K562 (cell line): ENCODE results near the gene GRAMD4. TPM values are rescaled to one million over a fixed set of nuclear protein-coding genes. Genes with fewer than 3 reads are reported as not detected.

Experiments used
- ATAC-seq: fragments of 200-7000 bp; cut with Tn5 transposase; 3 replicates; pipeline ENCODE4 v1.9.1; 2020; ENCODE audit warnings: moderate library complexity
- BruUV-seq: library from RNA; stranded (reverse); fragments of 400-500 nt; replicated peaks from 2 replicates; lab custom pipeline; 2021; lab: Mats Ljungman, UMichigan
- CTCF ChIA-PET: fragments of 300-600 bp; formaldehyde crosslinking; extraction: SDS; loops from one replicate; lab custom pipeline; 2021; ENCODE audit warnings: low intra/inter-chr PET ratio; lab: Yijun Ruan, JAX
- POLR2A ChIA-PET: fragments of 300-600, 350-650 bp; sonication (Branson Sonifier 250); formaldehyde crosslinking; extraction: SDS; loops from one replicate; lab custom pipeline; 2021; ENCODE audit warnings: antibody characterized with exemption, inconsistent platforms; lab: Yijun Ruan, JAX
- DNase-seq, 4 experiments: peaks; one replicate each; pipeline versions ENCODE4 v3.0.0 to v3.0.0-alpha.2; 2011 to 2018; ENCODE audit warnings: low spot score in 3 of 4, mixed read lengths in 3 of 4; ENCODE audit errors: extremely low read depth in 1 of 4
- FAIRE-seq: peaks from 2 replicates; lab custom pipeline; 2011; peaks lifted over from hg19 to GRCh38; lab: Jason Lieb, UNC
- H2AFZ ChIP-seq: 2 replicates; pipeline ENCODE4 v1.6.0; 2011; ENCODE audit warnings: low read depth, low read length, control low read depth, inconsistent platforms
- H3K27ac ChIP-seq: fragments of 200-600 bp; 3 replicates; pipeline ENCODE4 v1.8.0; 2011; ENCODE audit warnings: low read depth, mild to moderate bottlenecking, control low read depth, inconsistent platforms, low read length, moderate library complexity, mixed read lengths; ENCODE audit errors: extremely low read depth
- H3K27me3 ChIP-seq, 2 experiments: fragments of 300-600 bp in 1 of 2; 2 replicates in 1 of 2; 3 replicates in 1 of 2; pipeline versions ENCODE4 v1.6.0 to v1.8.0; 2011; ENCODE audit warnings: inconsistent platforms in 2 of 2, low read length in 2 of 2, mild to moderate bottlenecking in 1 of 2, mixed read lengths in 1 of 2, moderate library complexity in 1 of 2; ENCODE audit not compliant: control insufficient read depth in 2 of 2, insufficient read depth in 2 of 2
- H3K36me3 ChIP-seq: fragments of 300-600 bp; 3 replicates; pipeline ENCODE4 v1.8.0; 2011; ENCODE audit warnings: mild to moderate bottlenecking, low read length, inconsistent platforms; ENCODE audit not compliant: control insufficient read depth, insufficient read depth
- H3K4me1 ChIP-seq, 2 experiments: fragments of 200-600 bp in 1 of 2; replicated peaks in 1 of 2; 2 replicates in 1 of 2; 3 replicates in 1 of 2; pipeline versions ENCODE4 v1.5.1 to v1.8.0; 2011; ENCODE audit warnings: inconsistent platforms in 2 of 2, low read length in 2 of 2, mild to moderate bottlenecking in 1 of 2, mixed read lengths in 1 of 2, moderate library complexity in 1 of 2; ENCODE audit not compliant: control insufficient read depth in 2 of 2, insufficient read depth in 2 of 2
- H3K4me2 ChIP-seq: 2 replicates; pipeline ENCODE4 v1.6.1; 2011; ENCODE audit warnings: low read length, control low read depth, inconsistent platforms, mixed read lengths; ENCODE audit not compliant: insufficient read depth
- H3K4me3 ChIP-seq: fragments of 200-600 bp; sonication (generic), shearing (Covaris generic); 2 replicates; pipeline ENCODE4 v1.5.1; 2016; ENCODE audit warnings: control low read depth, inconsistent platforms
- H3K79me2 ChIP-seq: fragments of 200-600 bp; 3 replicates; pipeline ENCODE4 v1.8.0; 2011; ENCODE audit warnings: low read length, inconsistent platforms; ENCODE audit not compliant: control insufficient read depth, insufficient read depth
- H3K9ac ChIP-seq, 2 experiments: 2 replicates each; pipeline versions ENCODE4 v1.6.0 to v1.6.1; 2011; ENCODE audit warnings: low read depth in 2 of 2, low read length in 2 of 2, control low read depth in 1 of 2, inconsistent platforms in 1 of 2, mild to moderate bottlenecking in 1 of 2, mixed read lengths in 1 of 2; ENCODE audit not compliant: insufficient read depth in 1 of 2
- H3K9me1 ChIP-seq: one replicate; pipeline ENCODE4 v1.6.0; 2011; ENCODE audit warnings: inconsistent platforms, mild to moderate bottlenecking, low read length, moderate library complexity; ENCODE audit not compliant: control insufficient read depth, insufficient read depth
- H3K9me3 ChIP-seq: replicated peaks from 2 replicates; pipeline ENCODE4 v1.5.1; 2011; ENCODE audit warnings: low read depth, low read length, inconsistent platforms; ENCODE audit not compliant: control insufficient read depth, insufficient read depth
- H4K20me1 ChIP-seq: replicated peaks from 2 replicates; pipeline ENCODE4 v1.6.1; 2011; ENCODE audit warnings: low read length, inconsistent platforms, mixed read lengths; ENCODE audit not compliant: control insufficient read depth, insufficient read depth
- CBX3 ChIP-seq, 2 experiments: IDR thresholded peaks; 1 replicate in 1 of 2; 2 replicates in 1 of 2; pipeline ENCODE4 v1.6.1; 2012; ENCODE audit warnings: inconsistent platforms in 2 of 2, low read length in 2 of 2, borderline replicate concordance in 1 of 2, control low read depth in 1 of 2
- CSDE1 ChIP-seq, 2 experiments: fragments of 450-650 bp; IDR thresholded peaks; 2 replicates each; pipeline ENCODE4 v1.6.1; 2016; ENCODE audit warnings: mild to moderate bottlenecking in 1 of 2
- GTF2E2 ChIP-seq: fragments of 200-800 bp; sonication (Bioruptor generic); IDR thresholded peaks from 2 replicates; pipeline ENCODE4 v1.6.1; 2016; ENCODE audit warnings: missing genetic modification characterization, missing compliant biosample characterization
- KHSRP ChIP-seq: fragments of 450-650 bp; IDR thresholded peaks from 2 replicates; pipeline ENCODE4 v1.6.1; 2017
- NCOA6 ChIP-seq: fragments of 450-650 bp; IDR thresholded peaks from 2 replicates; pipeline ENCODE4 v1.6.1; 2017; ENCODE audit warnings: mild to moderate bottlenecking
- NRF1 ChIP-seq, 2 experiments: fragments of 450-650 bp; IDR thresholded peaks in 1 of 2; conservative IDR thresholded peaks in 1 of 2; 2 replicates each; pipeline ENCODE4 v1.6.1; 2014; ENCODE audit warnings: mild to moderate bottlenecking in 2 of 2
- RREB1 ChIP-seq: fragments of 250-450 bp; sonication (Bioruptor Pico); IDR thresholded peaks from 2 replicates; pipeline ENCODE4 v1.4.0; 2020
- TFAP4 ChIP-seq: sonication (generic); formaldehyde crosslinking; IDR thresholded peaks from 2 replicates; pipeline ENCODE4 v1.8.0; 2022; ENCODE audit warnings: missing genetic modification reagents, mild to moderate bottlenecking, moderate library complexity, borderline replicate concordance
- WHSC1 ChIP-seq: IDR thresholded peaks from one replicate; pipeline ENCODE4 v1.6.1; 2012; ENCODE audit warnings: low read length, control low read depth, inconsistent platforms
- ZNF436 ChIP-seq: fragments of 250-450, 450-650 bp; sonication (Bioruptor Pico); formaldehyde crosslinking; IDR thresholded peaks from 2 replicates; pipeline ENCODE4 v1.7.0; 2020; ENCODE audit warnings: mild to moderate bottlenecking
- WGBS: fragments of 100-300 bp; shearing (Covaris generic); methylation state at CpG from one replicate; pipeline ENCODE4 v1.1.6; 2016; ENCODE audit warnings: low coverage, mixed read lengths; ENCODE audit not compliant: insufficient coverage; ENCODE audit errors: missing lambda C conversion rate; 5-methylcytosine and 5-hydroxymethylcytosine counted together
- in situ Hi-C: fragments of 300-500 bp; cut with MboI; formaldehyde crosslinking; loops from 4 replicates; pipeline ENCODE4 v1.15.0; 2018; ENCODE audit warnings: inconsistent platforms, mixed read lengths
- intact Hi-C: fragments of 100-400 bp; cut with micrococcal nuclease; formaldehyde crosslinking; loops from 2 replicates; pipeline ENCODE4 v1.14.2; 2022
- polyA plus RNA-seq, 8 experiments: library from polyadenylated mRNA; depleted of rRNA in 4 of 8; stranded (reverse) in 5 of 8; unstranded in 3 of 8; fragments of >200 nt; fragmentation: Nextera tagmentation in 2 of 8; fragmentation: Illumina TruSeq in 1 of 8; extraction: Ambion mirVana in 2 of 8; extraction: Trizol in 1 of 8; gene quantifications; 2 replicates each; pipeline versions ENCODE4 v1.2.1 to v1.2.3, GENCODE V29; 2011 to 2014; ENCODE audit warnings: inconsistent platforms in 1 of 8, missing spikeins in 1 of 8
- total RNA-seq, 7 experiments: library from RNA; depleted of rRNA in 6 of 7; stranded (reverse); fragments of >200 nt in 6 of 7; fragmentation: Illumina TruSeq in 2 of 7; extraction: Trizol in 2 of 7; gene quantifications; 2 replicates each; pipeline versions ENCODE4 v1.2.1 to v1.2.3, GENCODE V29; 2011 to 2021; ENCODE audit warnings: low replicate concordance in 1 of 7

Gene GRAMD4
- total and polyA plus RNA-seq, 9 of the 15 experiments (the other 6 are each of a cell fraction or from before 2014, with no cell fraction given): 0.18 to 44.8 (median 18.6) TPM

DNA sequence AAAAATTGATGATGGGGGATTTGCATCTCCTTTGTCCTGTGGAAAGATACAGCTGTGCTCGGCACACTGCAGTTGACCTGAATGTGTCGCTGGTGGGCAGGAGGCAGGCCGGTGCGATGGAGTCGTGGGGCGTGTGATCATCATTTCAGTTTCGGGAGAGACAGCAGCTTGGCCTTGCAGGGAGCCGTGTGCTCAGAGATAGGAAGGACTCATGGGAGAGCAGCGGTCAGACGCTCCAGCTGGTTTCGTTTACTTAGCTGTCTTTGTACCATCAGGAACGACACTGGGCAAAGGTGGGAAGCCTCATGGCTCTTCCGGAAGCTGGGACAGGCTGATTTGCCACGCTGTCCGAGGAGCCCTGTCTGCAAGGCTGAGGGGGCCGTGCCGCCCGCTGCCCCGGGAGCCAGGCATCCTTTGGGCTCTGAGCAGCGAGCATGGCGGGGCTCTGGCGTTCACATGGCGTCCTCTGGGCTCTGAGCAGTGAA is 32.7 kb downstream of the GRAMD4 start:
- H3K9ac ChIP-seq: peak overlapping the region in 1 of 2 experiments; percentile 2; a peak in 2 of 4 replicates
- no peaks in the 10 kb centered on the region; the same call in 2 of the 3 replicates for H3K36me3 ChIP-seq
- 69% methylated on average over 10 of the region's 23 CpGs for WGBS
- peak; percentile 40; the same call in 1 of the 2 replicates for TF ChIP-seq TFAP4 (CRISPR knock-in tag)
- TF ChIP-seq ZNF436 (CRISPR knock-in tag): no peak
- DNase-seq (no peak), FAIRE-seq (no peak), ATAC-seq (no peak)
- no peaks in the 10 kb centered on the region for H3K27me3 ChIP-seq
- no peaks in the 10 kb centered on the region for H3K9me3 ChIP-seq
- H3K4me3 ChIP-seq: no peak overlapping the region
- ChIA-PET POLR2A (interaction anchor here (0.6 to 0.8 kb wide), 2 partner anchors 34 to 110 kb away, joined by 3 read pairs; partner anchors contain the start of gene TBC1D22A), CTCF (no interaction called here)
- no TSS peak for BruUV-seq
- no peak overlapping the region for H3K4me2 ChIP-seq
- H4K20me1 ChIP-seq: no peaks in the 10 kb centered on the region
- peaks cover 54% of the 10 kb centered on the region for H3K79me2 ChIP-seq
- peaks cover 41 to 64% of the 10 kb centered on the region in 2 experiments for H3K4me1 ChIP-seq
- H3K27ac ChIP-seq: peak overlapping the region; percentile 72; the same call in 1 of the 3 replicates
- intact Hi-C loops (no loop called here), in situ Hi-C loops (no loop called here)
- no peaks in the 10 kb centered on the region for H3K9me1 ChIP-seq
- no peak overlapping the region for H2AFZ ChIP-seq

GRCh38 chr22:46653596-46653995 is 33.4 kb downstream of the GRAMD4 start:
- H3K79me2 ChIP-seq: peaks cover 52% of the 10 kb centered on the region
- H3K36me3 ChIP-seq: no peaks in the 10 kb centered on the region; the same call in 2 of the 3 replicates
- TF ChIP-seq CSDE1 (IDR thresholded peaks at IDR 0.05) (no peak), WHSC1 (no peak), NRF1 (conservative IDR thresholded peaks at IDR 0.05 in 1 of 2, IDR thresholded peaks at IDR 0.05 in 1 of 2) (no peak), KHSRP (no peak), CBX3 (IDR thresholded peaks at IDR 0.05; ENCODE audit: borderline replicate concordance in 1 of 2, low read length in 2 of 2) (no peak), NCOA6 (no peak), RREB1 (CRISPR knock-in tag) (no peak), GTF2E2 (tag) (no peak)

More at GRCh38 chr22:46653596-46653995, 33.4 kb downstream of the GRAMD4 start:
- intact Hi-C loops: no loop called here
- Histone ChIP-seq H2AFZ (no peak overlapping the region), H3K9me1 (no peaks in the 10 kb centered on the region), H3K9ac (peak overlapping the region in 1 of 2 experiments; percentile 45; a peak in 2 of 4 replicates), H3K27me3 (no peaks in the 10 kb centered on the region), H4K20me1 (no peaks in the 10 kb centered on the region), H3K27ac (no peak overlapping the region), H3K9me3 (no peaks in the 10 kb centered on the region), H3K4me3 (no peak overlapping the region), H3K4me1 (peaks cover 41 to 64% of the 10 kb centered on the region in 2 experiments), H3K4me2 (no peak overlapping the region)
- ATAC-seq (no peak), FAIRE-seq (no peak), DNase-seq (no peak)
- ChIA-PET POLR2A (no interaction called here), CTCF (no interaction called here)
- 68% methylated on average over 7 of the region's 8 CpGs for WGBS
- in situ Hi-C loops: no loop called here
- BruUV-seq: no TSS peak
